ENCODE measurements around the gene FAM72C.
"Not testable (repeated sequence)": the region's sequence is repeated elsewhere in the genome, so short reads cannot be mapped to it uniquely, and the experiment has no call there.

The FAM72C gene

GRCh38 chr1:143984721-143985473 lies 13.1 kb upstream of the FAM72C start:
- DNase-seq = not testable (repeated sequence)

GRCh38 chr1:143974416-143974815 lies 2.6 kb upstream of the FAM72C start:
- DNase-seq = peak; percentile 28

- DNase-seq = not testable (repeated sequence)
Measured at GRCh38 chr1:143973876-143974414, 2.2 kb upstream of the FAM72C start.

GRCh38 chr1:143972753-143973326 lies 1.1 kb upstream of the FAM72C start:
- DNase-seq = not testable (repeated sequence)

- not testable (repeated sequence) for DNase-seq
Measured at GRCh38 chr1:143965860-143966259, 5.9 kb downstream of the FAM72C start.

GRCh38 chr1:143964294-143964693 lies 7.5 kb downstream of the FAM72C start:
- DNase-seq = not testable (repeated sequence)

- DNase-seq = not testable (repeated sequence)
Measured at GRCh38 chr1:143955930-143956329, 15.9 kb downstream of the FAM72C start.

GRCh38 chr1:143952913-143953312 lies 18.9 kb downstream of the FAM72C start:
- DNase-seq = not testable (repeated sequence)

- DNase-seq = not testable (repeated sequence)
Measured at GRCh38 chr1:143951485-143952391, 20.0 kb downstream of the FAM72C start.

GRCh38 chr1:143947749-143948148 lies 24.0 kb downstream of the FAM72C start:
- DNase-seq = not testable (repeated sequence)

GRCh38 chr1:143945253-143945652 lies 26.5 kb downstream of the FAM72C start:
- not testable (repeated sequence) for DNase-seq

GRCh38 chr1:143944576-143945240 lies 27.1 kb downstream of the FAM72C start:
- DNase-seq = not testable (repeated sequence)

- not testable (repeated sequence) for DNase-seq
Measured at GRCh38 chr1:143943319-143943978, 28.3 kb downstream of the FAM72C start.

GRCh38 chr1:143942238-143942860 lies 29.4 kb downstream of the FAM72C start:
- not testable (repeated sequence) for DNase-seq

- DNase-seq = not testable (repeated sequence)
Measured at GRCh38 chr1:143939666-143940065, 32.1 kb downstream of the FAM72C start.

- DNase-seq = not testable (repeated sequence)
Measured at GRCh38 chr1:143938922-143939321, 32.9 kb downstream of the FAM72C start.

GRCh38 chr1:143936457-143937115 lies 35.2 kb downstream of the FAM72C start:
- not testable (repeated sequence) for DNase-seq

- not testable (repeated sequence) for DNase-seq
Measured at GRCh38 chr1:143919127-143919526, 52.7 kb downstream of the FAM72C start.

GRCh38 chr1:143918552-143918951 lies 53.2 kb downstream of the FAM72C start:
- DNase-seq = not testable (repeated sequence)

GRCh38 chr1:143913705-143914104 lies 58.1 kb downstream of the FAM72C start:
- not testable (repeated sequence) for DNase-seq

Data from left hindlimb (tissue), 1 donor.